SK-N-SH (cell line): ENCODE measurements around the gene CD74.

ENCODE experiments used
- CHD2 ChIP-seq: fragments of 150-350 bp; IDR thresholded peaks from 2 replicates; pipeline ENCODE4 v1.6.1; 2018; ENCODE audit warnings: low read length; ENCODE audit not compliant: partially characterized antibody
- CTCF ChIP-seq: fragments of 200-600 bp; sonication (generic); IDR thresholded peaks from 2 replicates; pipeline ENCODE4 v1.6.1; 2017; ENCODE audit warnings: antibody characterized with exemption, mild to moderate bottlenecking, moderate library complexity
- EP300 ChIP-seq, 2 experiments: IDR thresholded peaks; 2 replicates each; pipeline versions ENCODE4 v1.4.0 to v1.6.1; 2012; ENCODE audit warnings: borderline replicate concordance in 1 of 2, low read depth in 1 of 2, low read length in 1 of 2
- IRF3 ChIP-seq: fragments of 150-350 bp; IDR thresholded peaks from 2 replicates; pipeline ENCODE4 v1.6.1; 2016; ENCODE audit warnings: mild to moderate bottlenecking, low read depth, low read length
- NFIC ChIP-seq: IDR thresholded peaks from 2 replicates; pipeline ENCODE4 v1.4.0; 2012; ENCODE audit warnings: borderline replicate concordance
- POLR2AphosphoS5 ChIP-seq: IDR thresholded peaks from 2 replicates; pipeline ENCODE4 v1.6.1; 2012; ENCODE audit warnings: low read depth, low read length
- REST ChIP-seq: IDR thresholded peaks from 2 replicates; pipeline ENCODE4 v1.6.1; 2012; ENCODE audit warnings: mild to moderate bottlenecking, low read depth, low read length, moderate library complexity
- TCF12 ChIP-seq: IDR thresholded peaks from 2 replicates; pipeline ENCODE4 v1.4.0; 2012
- TEAD4 ChIP-seq: IDR thresholded peaks from 2 replicates; pipeline ENCODE4 v1.4.0; 2012; ENCODE audit warnings: mild to moderate bottlenecking, borderline replicate concordance; ENCODE audit not compliant: insufficient read depth

GRCh38 chr5:150368526-150368925 lies 44.2 kb downstream of the CD74 start:
- no peak for TF ChIP-seq NFIC
- TF ChIP-seq CTCF, result no peak
- no peak for TF ChIP-seq IRF3
- TF ChIP-seq TCF12, result no peak
- no peak for TF ChIP-seq EP300 (IDR thresholded peaks at IDR 0.05; ENCODE audit: borderline replicate concordance in 1 of 2, low read depth in 1 of 2, low read length in 1 of 2)
- TF ChIP-seq TEAD4, result no peak
- TF ChIP-seq CHD2, result no peak
- TF ChIP-seq POLR2AphosphoS5, result no peak
- no peak for TF ChIP-seq REST
